ENCODE measurements around the gene CDH15. TPM values are rescaled to one million over a fixed set of nuclear protein-coding genes. Genes with fewer than 3 reads are reported as not detected.
"Not testable (repeated sequence)": the region's sequence is repeated elsewhere in the genome, so short reads cannot be mapped to it uniquely, and the experiment has no call there.

Gene CDH15
- total RNA-seq, 5 donors from 2014 or later (not counting 1 experiment from before 2014, with no cell fraction given) = 0.19 TPM; not detected in 4

GRCh38 chr16:89184933-89185794, 13.6 kb downstream of the CDH15 start:
- H3K4me1 Mint-ChIP-seq = peaks cover 6 to 11% (median 11%) of the 10 kb centered on the region in 3 donors
- no peak overlapping the region for H3K4me3 ChIP-seq (ENCODE audit: control insufficient read depth in 1 of 2, extremely low read depth in 1 of 2, low read length in 1 of 2)
- ChIA-PET POLR2A (no interaction called here), CTCF (no interaction called here)
- H3K36me3 ChIP-seq (ENCODE audit: control insufficient read depth in 2 of 2, extremely low read depth in 1 of 2, insufficient read depth in 1 of 2, low read length in 1 of 2) = no peaks in the 10 kb centered on the region
- 85% methylated on average over 48 of the region's 48 CpGs for WGBS (ENCODE audit: insufficient coverage)
- peaks cover 0 to 12% of the 10 kb centered on the region in 2 experiments for H3K27me3 ChIP-seq (replicated peaks in 1 of 2; ENCODE audit: control insufficient read depth in 2 of 2, extremely low read depth in 1 of 2, insufficient read depth in 2 of 2, low read length in 1 of 2)
- peak in 28 of 35 experiments; percentile 42 to 74 (median 61) for DNase-seq
- H3K4me1 ChIP-seq (ENCODE audit: control insufficient read depth in 1 of 2, extremely low read depth in 1 of 2, insufficient read depth in 2 of 2, low read length in 2 of 2) = peaks cover 0 to 8% of the 10 kb centered on the region in 2 experiments
- no peaks in the 10 kb centered on the region for H3K9me3 Mint-ChIP-seq
- ATAC-seq (replicated peaks in 1 of 4) = peak in 3 of 4 experiments; percentile 16 to 31 (median 31)
- H3K27ac Mint-ChIP-seq = no peak overlapping the region
- no peaks in the 10 kb centered on the region for H3K36me3 Mint-ChIP-seq
- H3K9me3 ChIP-seq = no peaks in the 10 kb centered on the region
- H3K27me3 Mint-ChIP-seq = no peaks in the 10 kb centered on the region
- no peak overlapping the region for H3K4me3 Mint-ChIP-seq
- no peak overlapping the region for H3K27ac ChIP-seq (ENCODE audit: low read length)

- CTCF ChIA-PET; H3K9me3 Mint-ChIP-seq; H3K27me3 Mint-ChIP-seq; H3K4me3 Mint-ChIP-seq; H3K27ac Mint-ChIP-seq; H3K36me3 Mint-ChIP-seq; H3K4me3 ChIP-seq (ENCODE audit: control insufficient read depth in 1 of 2, extremely low read depth in 1 of 2, low read length in 1 of 2); DNase-seq; H3K27ac ChIP-seq (ENCODE audit: low read length); H3K9me3 ChIP-seq; H3K4me1 ChIP-seq (ENCODE audit: control insufficient read depth in 1 of 2, extremely low read depth in 1 of 2, insufficient read depth in 2 of 2, low read length in 2 of 2); POLR2A ChIA-PET; H3K36me3 ChIP-seq (ENCODE audit: control insufficient read depth in 2 of 2, extremely low read depth in 1 of 2, insufficient read depth in 1 of 2, low read length in 1 of 2); H3K27me3 ChIP-seq (replicated peaks in 1 of 2; ENCODE audit: control insufficient read depth in 2 of 2, extremely low read depth in 1 of 2, insufficient read depth in 2 of 2, low read length in 1 of 2); ATAC-seq (replicated peaks in 1 of 4): not testable (repeated sequence)
- WGBS (ENCODE audit: insufficient coverage) = 91% methylated on average over 27 of the region's 30 CpGs
- peaks cover 6 to 13% (median 9%) of the 10 kb centered on the region in 3 donors for H3K4me1 Mint-ChIP-seq
Observed at GRCh38 chr16:89185887-89186592, 14.5 kb downstream of the CDH15 start.

DNA sequence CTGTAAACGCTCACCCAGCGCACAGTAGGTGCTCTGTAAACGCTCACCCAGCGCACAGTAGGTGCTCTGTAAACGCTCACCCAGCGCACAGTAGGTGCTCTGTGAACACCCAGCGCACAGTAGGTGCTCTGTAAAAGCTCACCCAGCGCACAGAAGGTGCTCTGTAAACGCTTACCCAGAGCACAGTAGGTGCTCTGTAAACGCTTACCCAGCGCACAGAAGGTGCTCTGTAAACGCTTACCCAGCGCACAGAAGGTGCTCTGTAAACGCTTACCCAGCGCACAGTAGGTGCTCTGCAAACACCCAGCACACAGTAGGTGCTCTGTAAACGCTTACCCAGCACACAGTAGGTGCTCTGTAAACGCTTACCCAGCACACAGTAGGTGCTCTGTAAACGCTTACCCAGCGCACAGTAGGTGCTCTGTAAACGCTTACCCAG, 15.1 kb downstream of the CDH15 start:
- H3K4me1 ChIP-seq (ENCODE audit: control insufficient read depth in 1 of 2, extremely low read depth in 1 of 2, insufficient read depth in 2 of 2, low read length in 2 of 2); CTCF ChIA-PET; H3K27ac Mint-ChIP-seq; H3K27me3 Mint-ChIP-seq; H3K36me3 ChIP-seq (ENCODE audit: control insufficient read depth in 2 of 2, extremely low read depth in 1 of 2, insufficient read depth in 1 of 2, low read length in 1 of 2); POLR2A ChIA-PET; ATAC-seq (replicated peaks in 1 of 4); H3K4me3 Mint-ChIP-seq; H3K36me3 Mint-ChIP-seq; H3K9me3 Mint-ChIP-seq; H3K9me3 ChIP-seq; H3K27me3 ChIP-seq (replicated peaks in 1 of 2; ENCODE audit: control insufficient read depth in 2 of 2, extremely low read depth in 1 of 2, insufficient read depth in 2 of 2, low read length in 1 of 2); H3K4me3 ChIP-seq (ENCODE audit: control insufficient read depth in 1 of 2, extremely low read depth in 1 of 2, low read length in 1 of 2); H3K27ac ChIP-seq (ENCODE audit: low read length); DNase-seq: not testable (repeated sequence)
- peaks cover 4 to 12% (median 4%) of the 10 kb centered on the region in 3 donors for H3K4me1 Mint-ChIP-seq
- WGBS (ENCODE audit: insufficient coverage) = 93% methylated on average over 16 of the region's 20 CpGs

- peak; percentile 21 to 51 (median 34) for ATAC-seq (replicated peaks in 1 of 4)
- no peaks in the 10 kb centered on the region for H3K36me3 ChIP-seq (ENCODE audit: control insufficient read depth in 2 of 2, extremely low read depth in 1 of 2, insufficient read depth in 1 of 2, low read length in 1 of 2)
- peaks cover 0 to 7% of the 10 kb centered on the region in 2 experiments for H3K4me1 ChIP-seq (ENCODE audit: control insufficient read depth in 1 of 2, extremely low read depth in 1 of 2, insufficient read depth in 2 of 2, low read length in 2 of 2)
- Mint-ChIP-seq H3K36me3 (no peaks in the 10 kb centered on the region), H3K4me1 (peaks cover 0 to 10% (median 2%) of the 10 kb centered on the region in 3 donors), H3K27me3 (no peaks in the 10 kb centered on the region), H3K9me3 (no peaks in the 10 kb centered on the region), H3K27ac (peak overlapping the region in 1 of 2 donors; percentile 58), H3K4me3 (no peak overlapping the region)
- WGBS (ENCODE audit: insufficient coverage) = 50% methylated on average over 14 of the region's 19 CpGs
- ChIA-PET POLR2A (interaction anchor here in 1 of 2 donors (0.6 kb wide), 1 partner anchor 346 kb away, joined by 7 read pairs; no protein-coding TSS in a partner anchor), CTCF (no interaction called here)
- no peak overlapping the region for H3K4me3 ChIP-seq (ENCODE audit: control insufficient read depth in 1 of 2, extremely low read depth in 1 of 2, low read length in 1 of 2)
- no peaks in the 10 kb centered on the region for H3K9me3 ChIP-seq
- H3K27me3 ChIP-seq (replicated peaks in 1 of 2; ENCODE audit: control insufficient read depth in 2 of 2, extremely low read depth in 1 of 2, insufficient read depth in 2 of 2, low read length in 1 of 2) = peaks cover 0 to 4% of the 10 kb centered on the region in 2 experiments
- DNase-seq = peak in 20 of 35 experiments; percentile 20 to 56 (median 33)
- no peak overlapping the region for H3K27ac ChIP-seq (ENCODE audit: low read length)
Observed at GRCh38 chr16:89187032-89187769, 15.7 kb downstream of the CDH15 start.

DNA sequence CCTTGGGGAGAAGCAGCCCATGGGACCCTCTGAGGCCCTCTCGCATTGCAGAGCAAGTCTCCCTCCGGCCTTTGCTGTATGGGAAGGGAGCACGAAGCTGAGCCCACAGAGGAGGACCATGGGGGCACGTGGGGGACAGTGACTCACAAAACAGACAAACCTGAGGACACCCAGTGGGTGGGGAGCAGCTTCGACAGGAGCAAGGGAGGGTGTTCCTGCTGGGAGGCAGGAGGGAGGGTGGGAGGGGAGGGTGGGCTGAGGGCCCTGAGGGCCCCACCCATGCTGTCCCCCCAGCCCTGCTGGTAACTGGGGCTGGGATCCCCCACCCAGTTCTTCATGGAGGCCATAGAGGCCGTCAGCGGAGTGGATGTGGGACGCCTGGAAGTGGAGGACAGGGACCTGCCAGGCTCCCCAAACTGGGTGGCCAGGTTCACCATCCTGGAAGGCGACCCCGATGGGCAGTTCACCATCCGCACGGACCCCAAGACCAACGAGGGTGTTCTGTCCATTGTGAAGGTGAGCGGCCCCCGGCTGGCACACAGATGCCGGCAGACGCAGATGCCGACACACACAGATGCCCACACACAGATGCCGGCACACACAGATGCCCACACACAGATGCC, 16.3 kb downstream of the CDH15 start:
- ChIA-PET POLR2A (interaction anchor here in 1 of 2 donors (0.6 kb wide), 1 partner anchor 345 kb away, joined by 7 read pairs; no protein-coding TSS in a partner anchor), CTCF (no interaction called here)
- 81% methylated on average over 13 of the region's 19 CpGs for WGBS (ENCODE audit: insufficient coverage)
- ATAC-seq (replicated peaks in 1 of 4) = peak; percentile 11 to 37 (median 24)
- peak in 5 of 35 experiments; percentile 24 to 50 (median 29) for DNase-seq
- Mint-ChIP-seq H3K4me1 (peaks cover 0 to 6% (median 0%) of the 10 kb centered on the region in 3 donors), H3K27me3 (no peaks in the 10 kb centered on the region), H3K27ac (peak overlapping the region in 1 of 2 donors; percentile 58), H3K4me3 (no peak overlapping the region), H3K36me3 (no peaks in the 10 kb centered on the region), H3K9me3 (no peaks in the 10 kb centered on the region)
- Histone ChIP-seq H3K9me3 (no peaks in the 10 kb centered on the region), H3K36me3 (ENCODE audit: control insufficient read depth in 2 of 2, extremely low read depth in 1 of 2, insufficient read depth in 1 of 2, low read length in 1 of 2) (no peaks in the 10 kb centered on the region), H3K4me1 (ENCODE audit: control insufficient read depth in 1 of 2, extremely low read depth in 1 of 2, insufficient read depth in 2 of 2, low read length in 2 of 2) (peaks cover 0 to 6% of the 10 kb centered on the region in 2 experiments), H3K27me3 (replicated peaks in 1 of 2; ENCODE audit: control insufficient read depth in 2 of 2, extremely low read depth in 1 of 2, insufficient read depth in 2 of 2, low read length in 1 of 2) (peaks cover 0 to 4% of the 10 kb centered on the region in 2 experiments), H3K27ac (ENCODE audit: low read length) (no peak overlapping the region), H3K4me3 (ENCODE audit: control insufficient read depth in 1 of 2, extremely low read depth in 1 of 2, low read length in 1 of 2) (no peak overlapping the region)

Measured in T-cell (primary cell).